Stimulated activated CD8-positive, alpha-beta memory T cell treated with anti-CD3 and anti-CD28 coated beads, Interleukin-7, amount 100 ng/mL, for 48 hours (primary cell): ENCODE measurements around the gene SLC12A6.

Experiments
- DNase-seq, 2 donors: peaks; one replicate each; pipeline ENCODE4 v3.0.0-alpha.2; 2020; ENCODE audit warnings: low read depth in 1 of 2; ENCODE audit errors: extremely low read depth in 1 of 2

Gene SLC12A6

DNA sequence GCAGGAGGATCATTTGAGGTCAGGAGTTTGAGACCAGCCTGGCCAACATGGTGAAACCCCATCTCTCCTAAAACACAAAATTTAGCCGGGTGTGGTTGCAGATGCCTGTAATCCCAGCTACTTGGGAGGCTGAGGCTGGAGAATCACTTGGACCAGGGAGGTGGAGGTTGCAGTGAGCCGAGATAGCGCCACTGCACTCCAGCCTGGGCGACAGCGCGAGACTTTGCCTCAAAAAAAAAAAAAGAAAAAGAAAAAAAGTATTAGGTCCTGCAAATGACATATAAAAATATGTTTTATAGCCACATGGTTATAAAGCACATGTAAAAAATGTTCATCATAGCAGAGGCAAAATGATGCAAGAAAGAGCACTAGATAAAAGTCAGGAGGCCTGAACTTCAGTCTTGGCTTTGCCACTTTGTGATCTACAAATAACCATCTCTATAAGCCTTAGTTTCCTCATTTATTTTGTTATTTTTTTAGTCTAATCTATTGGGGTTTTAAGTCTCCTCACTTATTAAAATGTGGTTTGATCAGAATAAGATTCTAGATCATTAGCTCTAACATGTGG lies 4.9 kb downstream of the SLC12A6 start:
- DNase-seq = no peak

GRCh38 chr15:34331809-34332208 lies 5.8 kb downstream of the SLC12A6 start:
- DNase-seq = no peak

DNA sequence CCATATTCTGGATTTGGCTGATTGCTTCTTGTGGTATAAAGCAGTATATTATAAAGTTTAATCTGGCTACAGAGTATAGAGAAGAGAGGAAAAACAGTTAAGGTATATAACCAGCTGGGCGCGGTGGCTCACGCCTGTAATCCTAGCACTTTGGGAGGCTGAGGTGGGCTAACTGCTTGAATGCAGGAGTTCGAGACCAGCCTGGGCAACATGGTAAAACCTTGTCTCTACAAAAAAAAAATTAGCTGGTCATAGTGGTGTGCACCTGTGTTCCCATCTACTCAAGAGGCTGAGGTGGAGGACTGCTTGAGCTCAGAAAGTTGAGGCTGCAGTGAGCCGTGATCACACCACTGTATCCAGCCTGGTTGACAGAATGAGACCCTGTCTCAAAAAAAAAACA lies 7.3 kb downstream of the SLC12A6 start:
- DNase-seq = no peak

- no peak for DNase-seq
These were observed 8.6 kb downstream of the SLC12A6 start for GRCh38 chr15:34329006-34329405.

GRCh38 chr15:34327906-34328305 lies 9.7 kb downstream of the SLC12A6 start:
- DNase-seq = no peak

DNA sequence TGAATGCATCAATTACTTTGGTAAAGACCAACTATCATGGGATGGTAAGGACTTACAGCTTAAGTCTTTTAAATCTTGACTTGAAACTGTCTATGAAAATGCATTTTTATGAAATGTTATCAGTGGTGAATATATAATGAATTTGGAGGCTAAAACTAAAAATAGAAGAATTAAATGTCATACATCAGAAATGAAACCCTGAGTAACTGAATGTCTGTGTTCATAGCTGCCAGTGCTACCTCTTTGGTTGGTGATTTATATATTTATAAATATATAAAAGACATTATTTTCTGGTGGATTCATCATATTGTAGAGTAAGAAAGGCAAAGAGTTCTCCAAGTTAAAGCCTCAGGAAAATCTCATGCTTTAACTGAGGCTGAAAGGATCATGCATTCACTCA lies 12.2 kb downstream of the SLC12A6 start:
- no peak for DNase-seq

GRCh38 chr15:34324933-34325332 lies 12.6 kb downstream of the SLC12A6 start:
- no peak for DNase-seq

GRCh38 chr15:34323217-34323616 lies 14.4 kb downstream of the SLC12A6 start:
- no peak for DNase-seq

- no peak for DNase-seq
These were observed 19.1 kb downstream of the SLC12A6 start for GRCh38 chr15:34318277-34319079.

DNA sequence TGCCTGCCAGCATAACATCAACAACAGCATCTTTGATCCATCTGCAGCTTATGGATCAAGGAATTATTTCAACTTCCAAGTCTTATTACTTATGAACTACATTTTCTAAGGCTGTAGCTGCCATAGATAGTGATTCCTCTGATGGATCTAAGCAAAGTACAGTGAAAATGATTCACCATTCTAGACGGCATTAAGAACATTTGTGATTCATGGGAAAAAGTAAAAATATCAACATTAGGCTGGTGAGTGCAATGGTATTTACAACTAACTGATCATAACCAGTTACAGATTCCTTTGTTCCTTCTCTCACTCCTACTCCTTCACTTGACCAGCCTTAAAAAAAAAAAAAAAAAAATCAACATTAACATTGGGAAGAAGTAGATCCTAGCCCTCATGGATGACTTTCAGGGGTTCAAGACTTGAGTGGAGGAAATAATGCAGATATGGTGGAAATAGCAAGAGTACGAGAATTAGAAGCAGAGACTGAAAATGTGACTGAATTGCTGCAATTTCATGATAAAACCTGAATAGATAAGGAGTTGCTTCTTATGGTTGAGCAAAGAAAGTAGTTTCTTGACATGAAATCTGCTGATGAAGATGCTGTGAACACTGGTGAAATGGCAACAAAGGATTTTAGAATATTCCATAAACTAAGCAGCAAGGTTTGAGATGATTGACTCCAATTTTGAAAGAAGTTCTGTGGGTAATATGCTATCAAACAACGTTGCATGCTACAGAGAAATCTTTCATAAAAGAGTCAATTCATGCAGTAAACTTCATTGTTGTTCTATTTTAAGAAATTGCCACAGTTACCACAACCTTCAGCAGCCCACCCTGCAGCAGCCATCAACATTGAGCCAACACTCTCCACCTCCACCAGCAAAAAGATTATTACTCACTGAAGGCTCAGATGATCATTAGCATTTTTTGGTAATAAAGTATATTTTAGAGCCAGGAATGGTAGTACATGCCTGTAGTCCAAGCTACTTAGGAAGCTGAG lies 22.8 kb downstream of the SLC12A6 start:
- DNase-seq = no peak

- no peak for DNase-seq
These were observed 26.0 kb downstream of the SLC12A6 start for GRCh38 chr15:34311563-34311962.

DNA sequence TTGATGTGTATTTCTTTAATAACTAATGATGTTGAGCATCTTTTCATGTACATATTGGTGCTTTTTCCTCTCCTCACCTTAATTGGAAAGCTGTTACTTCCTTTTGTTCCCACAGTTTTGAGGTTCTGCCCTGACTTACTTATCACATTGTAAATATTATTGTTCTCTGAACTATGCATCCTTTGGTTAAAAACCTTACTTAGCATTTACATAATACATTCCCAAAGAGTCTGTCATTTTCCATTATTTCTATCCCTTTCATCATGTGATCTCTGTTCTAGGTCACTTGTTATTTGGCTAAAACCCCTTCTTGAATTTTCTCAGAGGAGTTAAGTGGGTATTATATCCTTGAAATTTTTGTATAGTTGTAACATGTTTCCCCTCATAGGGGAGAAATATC lies 33.0 kb downstream of the SLC12A6 start:
- DNase-seq = no peak

DNA sequence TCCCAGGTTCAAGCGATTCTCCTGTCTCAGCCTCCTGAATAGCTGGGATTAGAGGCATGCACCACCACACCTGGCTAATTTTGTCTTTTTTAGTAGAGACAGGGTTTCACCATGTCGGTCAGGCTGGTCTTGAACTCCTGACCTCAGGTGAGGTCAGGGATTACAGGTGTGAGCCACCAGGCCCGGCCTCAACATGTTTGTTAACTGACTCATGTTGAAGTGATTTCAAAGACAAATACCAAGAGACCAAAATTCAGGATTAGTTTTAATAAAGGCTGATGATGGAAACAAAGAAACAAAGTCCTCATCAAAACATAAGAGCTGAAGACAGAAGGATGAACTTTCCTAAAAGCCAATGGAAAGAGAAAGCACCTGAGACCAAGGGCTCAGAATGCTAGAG lies 36.5 kb downstream of the SLC12A6 start:
- DNase-seq = no peak

DNA sequence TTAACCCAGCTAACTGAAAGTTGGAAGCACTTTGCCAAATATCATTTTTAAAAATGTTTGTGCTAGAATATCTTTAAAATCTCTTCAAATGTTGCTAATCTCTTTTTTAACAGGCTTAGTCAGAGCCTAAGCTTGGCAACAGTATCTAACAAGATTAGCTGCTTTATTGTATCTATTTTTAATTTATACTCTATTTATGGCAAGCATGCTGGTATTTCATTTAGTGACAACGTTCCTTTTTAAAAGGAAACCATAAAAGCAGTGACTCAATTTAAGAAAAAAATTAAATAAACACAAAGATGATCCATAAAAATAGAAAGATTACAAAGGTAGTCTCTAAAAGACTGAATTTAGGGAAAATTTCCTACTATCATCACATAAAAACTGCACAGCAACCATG lies 40.5 kb downstream of the SLC12A6 start:
- no peak for DNase-seq

- DNase-seq = no peak
These were observed 45.0 kb downstream of the SLC12A6 start for GRCh38 chr15:34292621-34293020.

GRCh38 chr15:34284937-34285336 lies 52.6 kb downstream of the SLC12A6 start:
- no peak for DNase-seq

DNA sequence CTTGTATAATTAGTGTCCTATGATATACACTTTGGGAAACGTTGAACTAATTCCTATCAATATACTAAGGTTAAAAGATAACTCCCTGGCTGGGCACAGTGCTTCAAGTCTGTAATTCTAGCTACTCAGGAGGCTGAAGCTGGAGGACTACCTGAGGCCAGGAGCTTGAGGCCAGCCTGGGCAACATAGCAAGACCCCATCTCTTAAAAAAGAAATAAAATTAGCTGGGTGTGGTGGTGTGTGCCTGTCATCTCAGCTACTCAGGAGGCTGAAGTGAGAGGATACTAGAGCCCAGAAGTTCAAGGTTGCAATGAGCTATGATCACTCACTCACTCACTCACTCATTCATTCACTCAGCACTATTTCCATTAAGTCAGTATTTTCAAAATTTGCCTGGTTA lies 55.2 kb downstream of the SLC12A6 start:
- DNase-seq = no peak

GRCh38 chr15:34280193-34280592 lies 57.4 kb downstream of the SLC12A6 start:
- DNase-seq = no peak

DNA sequence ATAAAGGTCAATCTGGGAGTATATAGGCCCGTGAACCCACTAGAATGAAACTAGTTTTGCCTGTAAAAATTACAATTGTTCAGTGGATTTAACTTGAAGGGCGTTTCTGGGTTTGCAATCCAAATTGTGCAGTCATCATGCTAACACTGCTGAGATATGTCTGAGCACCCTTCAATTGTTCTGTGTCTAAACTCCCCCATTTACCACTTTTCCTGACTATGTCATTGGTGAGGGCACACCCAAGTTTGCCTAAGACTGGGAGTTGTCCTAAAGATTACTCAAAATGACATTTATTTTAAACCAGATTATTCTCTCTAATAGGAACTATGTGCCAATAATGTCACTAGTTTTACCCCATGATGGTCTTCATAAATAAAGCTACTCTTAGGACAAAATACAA lies 58.2 kb downstream of the SLC12A6 start:
- no peak for DNase-seq

GRCh38 chr15:34275721-34276120 lies 61.9 kb downstream of the SLC12A6 start:
- DNase-seq = no peak

- DNase-seq = no peak
These were observed 62.4 kb downstream of the SLC12A6 start for GRCh38 chr15:34275154-34275553.

DNA sequence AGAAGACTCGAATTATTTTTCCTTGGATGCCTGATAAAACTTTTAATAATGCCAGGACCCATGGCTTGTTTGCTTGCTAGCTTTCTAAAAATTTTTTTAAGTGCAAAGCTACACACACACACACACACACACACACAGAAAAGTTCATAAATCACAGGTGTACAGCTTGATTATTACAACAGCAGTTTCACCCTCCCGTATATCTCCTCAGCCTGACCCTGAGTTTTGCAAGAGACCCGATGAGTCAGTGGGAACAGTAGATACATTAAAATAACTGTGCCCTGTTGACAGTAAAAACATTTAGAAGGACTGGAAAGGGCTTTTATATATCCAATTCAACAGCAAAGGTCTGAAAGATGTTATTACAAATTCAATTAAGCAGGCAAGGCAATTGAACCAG lies 66.1 kb downstream of the SLC12A6 start:
- no peak for DNase-seq
